ENCODE data around the gene LRRC57. TPM values are rescaled to one million over a fixed set of nuclear protein-coding genes. Genes with fewer than 3 reads are reported as not detected.

Gene LRRC57
- total and polyA plus RNA-seq, 2 of the 8 experiments (the other 6 are each of a cell fraction or from before 2014, with no cell fraction given), result 5.0 to 12.7 TPM

- Histone ChIP-seq H4K5ac (ENCODE audit: insufficient read length, low read depth, low read length) (no peak overlapping the region), H4K8ac (ENCODE audit: extremely low read depth, insufficient read depth, low read length) (no peak overlapping the region), H3K36me3 (ENCODE audit: control insufficient read depth in 2 of 4, insufficient read depth in 4 of 4, low read length in 3 of 4) (no peaks in the 10 kb centered on the region; a peak in 1 of 8 replicates), H3K4me3 (ENCODE audit: extremely low read depth in 1 of 4, insufficient read depth in 2 of 4, low read depth in 3 of 4, low read length in 4 of 4) (peak overlapping the region in 1 of 4 experiments; percentile 4; a peak in 2 of 8 replicates), H2BK20ac (ENCODE audit: low read length) (no peak overlapping the region), H3K9me3 (ENCODE audit: insufficient read depth in 2 of 2, low read depth in 1 of 2, low read length in 1 of 2) (no peaks in the 10 kb centered on the region), H2BK12ac (ENCODE audit: low read depth, low read length) (no peak overlapping the region), H2BK120ac (replicated peaks; ENCODE audit: low read depth, low read length) (no peak overlapping the region), H3K4me1 (replicated peaks in 1 of 4; ENCODE audit: control insufficient read depth in 3 of 4, insufficient read depth in 4 of 4, low read length in 3 of 4) (peaks cover 10 to 19% (median 15%) of the 10 kb centered on the region in 4 experiments; a peak in 6 of 7 replicates), H3K23ac (ENCODE audit: insufficient read length) (no peak overlapping the region), H3K4ac (replicated peaks; ENCODE audit: insufficient read length, low read depth, low read length) (peak overlapping the region; percentile 18), H3K79me1 (ENCODE audit: low read depth, low read length) (no peaks in the 10 kb centered on the region), H3K4me2 (ENCODE audit: insufficient read depth in 1 of 2, low read depth in 2 of 2, low read length in 2 of 2) (peak overlapping the region; percentile 39 to 43; a peak in 3 of 4 replicates), H3K14ac (ENCODE audit: insufficient read length) (no peak overlapping the region), H3K18ac (ENCODE audit: extremely low read depth, low read length) (no peak overlapping the region), H2AFZ (ENCODE audit: low read length) (0 out of 2 replicates have a peak overlapping the region, but pooled peaks have one; percentile 15), H4K20me1 (replicated peaks in 1 of 2; ENCODE audit: control insufficient read depth in 1 of 2, insufficient read depth in 2 of 2, low read length in 2 of 2) (no peaks in the 10 kb centered on the region), H3K79me2 (ENCODE audit: control insufficient read depth in 1 of 2, insufficient read depth in 2 of 2, low read length in 2 of 2) (no peaks in the 10 kb centered on the region; a peak in 1 of 4 replicates), H3K27ac (ENCODE audit: low read depth, low read length) (no peak overlapping the region), H3K9ac (replicated peaks in 1 of 4; ENCODE audit: extremely low read depth in 1 of 4, low read depth in 3 of 4, low read length in 3 of 4) (peak overlapping the region in 1 of 4 experiments; percentile 39; a peak in 2 of 7 replicates), H2BK5ac (ENCODE audit: low read depth, low read length) (no peak overlapping the region), H3K23me2 (ENCODE audit: low read depth, low read length) (no peaks in the 10 kb centered on the region; the same call in 1 of the 2 replicates), H4K91ac (replicated peaks; ENCODE audit: insufficient read length, low read length) (peak overlapping the region; percentile 45), H2BK15ac (ENCODE audit: low read length) (no peak overlapping the region), H3K27me3 (replicated peaks in 1 of 4; ENCODE audit: control insufficient read depth in 3 of 4, extremely low read depth in 1 of 4, insufficient read depth in 3 of 4, low read length in 3 of 4) (peaks cover 0 to 3% (median 0%) of the 10 kb centered on the region in 4 experiments; a peak in 2 of 7 replicates), H3K56ac (replicated peaks; ENCODE audit: insufficient read length, low read depth, low read length) (no peak overlapping the region), H2AK5ac (ENCODE audit: low read depth, low read length) (no peak overlapping the region)
- DNase-seq (ENCODE audit: low read depth in 1 of 2, low spot score in 2 of 2), result peak in 1 of 2 experiments; percentile 43
- CTCF ChIA-PET (ENCODE audit: partially characterized antibody), result interaction anchor here (0.8 to 4.1 kb wide), 5 partner anchors 8 to 122 kb away, joined by 3 to 28 read pairs (median 3); no protein-coding TSS in a partner anchor
- FAIRE-seq, result no peak
- POLR2A ChIA-PET (ENCODE audit: partially characterized antibody), result interaction anchor here (1.3 to 2.6 kb wide), 5 partner anchors 9 to 36 kb away, joined by 3 to 10 read pairs (median 3); partner anchors contain the start of genes LRRC57 and STARD9
- 43% methylated on average over 4 of the region's 4 CpGs; no CpG with 5 or more reads in 1 of the 2 experiments for WGBS, 2 experiments (ENCODE audit: extremely low coverage in 1 of 2, insufficient coverage in 1 of 2, insufficient read length in 1 of 2, insufficient replicate concordance in 2 of 2, low coverage in 1 of 2, low lambda C conversion rate in 2 of 2, missing lambda C conversion rate in 1 of 2)
- TF ChIP-seq USF2 (IDR thresholded peaks at IDR 0.05; ENCODE audit: low read length) (peak; percentile 42; the same call in 1 of the 2 replicates), TAF1 (IDR thresholded peaks at IDR 0.05; ENCODE audit: low read depth, low read length) (0 out of 2 replicates have a peak, but pooled peaks have one; percentile 26), MAX (IDR thresholded peaks at IDR 0.05) (peak; percentile 16; the same call in 1 of the 2 replicates), CBX8 (IDR thresholded peaks at IDR 0.05; ENCODE audit: borderline replicate concordance, low read depth, low read length) (no peak), SRF (IDR thresholded peaks at IDR 0.05; ENCODE audit: low read depth, low read length) (no peak)
Observed at GRCh38 chr15:42584031-42584765, 35.6 kb upstream of the LRRC57 start.
